HUES6 (cell line): Measurements from ENCODE around the gene WDR35.

Source experiments
- H3K27ac ChIP-seq: 2 replicates; pipeline ENCODE4 v1.7.0; 2013; ENCODE audit warnings: low read depth, mild to moderate bottlenecking, low read length, inconsistent platforms
- H3K27me3 ChIP-seq: 2 replicates; pipeline ENCODE4 v1.6.1; 2013; ENCODE audit warnings: low read length; ENCODE audit not compliant: control insufficient read depth, insufficient read depth
- H3K36me3 ChIP-seq: 2 replicates; pipeline ENCODE4 v1.6.1; 2013; ENCODE audit warnings: low read length; ENCODE audit not compliant: control insufficient read depth, insufficient read depth
- H3K4me1 ChIP-seq: 2 replicates; pipeline ENCODE4 v1.6.1; 2013; ENCODE audit warnings: low read length; ENCODE audit not compliant: control insufficient read depth, insufficient read depth
- H3K4me3 ChIP-seq: 2 replicates; pipeline ENCODE4 v1.5.1; 2013; ENCODE audit warnings: low read depth, low read length
- H3K9ac ChIP-seq: one replicate; pipeline ENCODE4 v1.6.1; 2013; ENCODE audit warnings: mild to moderate bottlenecking, low read length
- H3K9me3 ChIP-seq: 2 replicates; pipeline ENCODE4 v1.6.1; 2013; ENCODE audit warnings: low read depth, low read length; ENCODE audit not compliant: control insufficient read depth, insufficient read depth

Gene WDR35

DNA sequence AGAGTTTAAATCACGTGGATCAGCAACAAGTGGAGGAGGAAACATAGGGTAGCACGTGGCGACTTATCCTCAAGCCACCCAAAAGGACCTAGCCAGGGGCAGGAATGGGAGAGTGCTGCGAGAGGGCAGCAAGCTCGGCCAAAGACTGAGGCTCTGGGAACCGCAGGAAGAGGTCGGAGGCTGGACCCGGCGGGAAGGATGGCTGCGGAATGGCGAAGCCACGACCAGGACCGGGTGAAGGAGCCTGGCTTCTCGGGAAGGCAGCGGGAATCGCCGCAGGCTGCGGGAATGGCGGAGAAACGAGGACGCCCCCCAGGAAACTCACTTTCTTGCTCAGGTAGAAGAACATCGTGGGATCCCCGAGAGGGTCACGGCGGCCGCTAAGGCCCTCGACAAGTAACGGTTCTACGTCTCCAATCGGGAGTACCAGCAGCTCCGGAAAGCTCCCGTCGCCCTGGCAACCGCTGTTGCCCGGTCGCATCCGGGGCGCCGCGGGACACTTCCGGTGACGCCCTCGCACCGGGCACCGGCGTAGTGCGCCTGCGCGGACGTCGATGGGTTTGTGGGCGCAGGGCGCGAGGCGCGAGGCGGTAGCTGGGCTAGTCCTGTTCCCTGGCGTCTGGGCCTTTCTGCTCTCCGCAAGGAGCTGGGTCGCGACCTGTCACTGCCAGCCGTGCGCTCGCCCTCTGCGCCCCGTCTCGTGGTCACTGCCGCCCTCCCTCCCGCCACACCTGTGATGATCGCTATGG, at the start of gene WDR35:
Gene WDR35, minus strand, starts transcription at position 439 of the 749 bp plus-strand sequence. Its CDS starts 90 bp downstream, at position 349.
- peak within 1 kb of the TSS; percentile 31 for H3K9ac ChIP-seq
- no peaks in the 10 kb centered on the region for H3K27me3 ChIP-seq
- H3K36me3 ChIP-seq = no peaks in the 10 kb centered on the region; the same call in 1 of the 2 replicates
- H3K9me3 ChIP-seq = no peaks in the 10 kb centered on the region
- H3K4me3 ChIP-seq = peak within 1 kb of the TSS; percentile 76
- peaks cover 9% of the 10 kb centered on the region for H3K4me1 ChIP-seq
- H3K27ac ChIP-seq = 0 out of 2 replicates have a peak within 1 kb of the TSS, but pooled peaks have one; percentile 2

DNA sequence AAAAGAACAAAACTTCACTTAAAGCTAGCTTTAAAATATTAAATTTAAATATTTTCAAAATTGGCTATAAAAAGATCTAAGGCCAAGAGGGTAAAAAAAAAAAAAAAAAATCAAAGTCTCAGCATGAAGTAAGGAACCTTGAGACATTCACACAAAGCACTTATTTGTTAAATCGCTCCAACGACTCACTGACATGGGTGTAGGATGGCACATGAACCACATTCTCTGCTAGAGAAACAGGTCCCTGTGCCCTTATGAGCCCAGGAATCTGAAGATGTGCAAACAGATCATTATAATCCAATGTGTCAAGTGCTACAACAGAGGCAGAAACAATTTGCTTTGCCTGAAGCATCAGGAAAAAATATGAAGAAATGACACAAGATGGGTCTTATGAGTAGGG, 47.8 kb upstream of the WDR35 start:
- Histone ChIP-seq H3K27me3 (no peaks in the 10 kb centered on the region), H3K27ac (no peak overlapping the region), H3K4me1 (peaks cover 5% of the 10 kb centered on the region), H3K4me3 (no peak overlapping the region), H3K9me3 (no peaks in the 10 kb centered on the region), H3K36me3 (peaks cover 83% of the 10 kb centered on the region), H3K9ac (no peak overlapping the region)

DNA sequence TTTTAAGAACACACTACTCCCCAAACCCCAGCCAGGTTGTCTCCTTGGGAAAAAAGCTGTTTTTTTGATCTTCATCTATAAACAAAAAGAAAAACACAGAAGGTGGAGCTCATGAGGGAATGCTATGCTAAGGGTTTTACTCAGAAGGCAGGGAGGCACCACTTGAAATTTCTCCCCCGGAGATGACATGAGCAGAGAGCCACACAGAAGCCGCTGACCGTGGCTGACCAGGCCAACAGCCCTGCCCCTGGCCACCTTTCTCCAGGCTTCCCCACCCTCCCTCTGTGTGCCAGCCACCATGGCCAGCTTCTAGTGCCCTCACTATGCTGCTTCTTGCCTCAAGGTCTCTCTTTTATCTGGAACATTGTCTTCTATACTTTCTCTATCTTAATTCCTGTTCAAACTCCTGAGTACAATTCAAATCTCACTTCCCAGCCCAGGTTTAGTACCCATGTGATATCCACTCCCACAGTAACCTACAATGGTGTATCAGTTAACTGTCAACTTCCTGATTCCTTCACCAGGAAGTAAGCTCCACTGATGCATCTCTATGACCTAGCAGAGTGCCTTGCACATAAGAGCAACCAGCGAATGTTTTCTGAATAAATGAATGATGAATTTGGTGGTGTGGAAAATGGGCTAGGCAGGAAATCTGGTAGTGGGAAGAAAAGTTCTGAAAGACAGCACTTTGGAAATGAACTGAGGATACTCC, 46.2 kb upstream of the WDR35 start:
- Histone ChIP-seq H3K27me3 (no peaks in the 10 kb centered on the region), H3K36me3 (peaks cover 95% of the 10 kb centered on the region), H3K4me1 (no peaks in the 10 kb centered on the region), H3K4me3 (no peak overlapping the region), H3K27ac (no peak overlapping the region), H3K9ac (no peak overlapping the region), H3K9me3 (no peaks in the 10 kb centered on the region)

DNA sequence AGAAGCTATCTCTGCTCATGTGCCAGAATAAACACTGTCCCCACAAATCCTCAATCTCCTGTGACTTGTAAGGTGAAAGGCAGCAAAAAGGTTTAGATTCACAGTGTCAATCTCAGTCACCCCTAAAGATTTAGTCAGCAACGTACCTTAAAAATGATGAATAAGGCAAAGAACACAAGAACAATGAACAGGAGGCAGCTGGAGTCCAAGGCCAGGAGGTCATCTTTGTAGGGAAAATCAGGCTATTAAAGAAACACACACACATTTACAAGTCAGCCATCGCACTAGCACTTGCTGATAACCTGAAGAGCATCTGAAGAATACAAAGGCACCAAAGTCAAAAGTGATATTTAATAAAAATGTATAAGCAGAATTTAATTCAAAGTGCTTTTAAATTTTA, 44.9 kb upstream of the WDR35 start:
- Histone ChIP-seq H3K4me1 (no peaks in the 10 kb centered on the region), H3K27ac (no peak overlapping the region), H3K4me3 (no peak overlapping the region), H3K9me3 (no peaks in the 10 kb centered on the region; the same call in 1 of the 2 replicates), H3K9ac (no peak overlapping the region), H3K27me3 (no peaks in the 10 kb centered on the region), H3K36me3 (peaks cover 95% of the 10 kb centered on the region)

DNA sequence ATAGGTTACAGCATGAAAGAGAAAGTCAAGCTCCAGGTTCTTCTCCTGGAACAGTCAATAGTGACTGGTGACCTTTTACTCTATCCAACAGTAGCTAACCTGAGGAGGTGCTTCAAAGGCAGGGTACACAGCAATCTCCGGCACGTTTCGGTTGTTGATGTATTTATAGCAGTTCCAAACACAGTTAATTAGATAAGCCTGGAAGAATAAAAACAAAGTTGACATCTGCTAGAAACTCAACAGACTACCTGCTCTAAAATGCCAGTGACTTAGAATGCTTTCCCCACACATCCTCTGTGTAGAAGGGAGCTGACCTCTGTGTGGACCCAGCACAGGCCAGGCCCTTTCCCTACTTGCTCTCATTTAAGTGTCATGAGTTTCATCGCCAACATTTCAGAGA, 44.3 kb upstream of the WDR35 start:
- no peak overlapping the region for H3K27ac ChIP-seq
- H3K4me3 ChIP-seq = no peak overlapping the region
- no peaks in the 10 kb centered on the region for H3K27me3 ChIP-seq
- H3K9me3 ChIP-seq = no peaks in the 10 kb centered on the region; the same call in 1 of the 2 replicates
- no peak overlapping the region for H3K9ac ChIP-seq
- H3K4me1 ChIP-seq = no peaks in the 10 kb centered on the region
- H3K36me3 ChIP-seq = peaks cover 97% of the 10 kb centered on the region

DNA sequence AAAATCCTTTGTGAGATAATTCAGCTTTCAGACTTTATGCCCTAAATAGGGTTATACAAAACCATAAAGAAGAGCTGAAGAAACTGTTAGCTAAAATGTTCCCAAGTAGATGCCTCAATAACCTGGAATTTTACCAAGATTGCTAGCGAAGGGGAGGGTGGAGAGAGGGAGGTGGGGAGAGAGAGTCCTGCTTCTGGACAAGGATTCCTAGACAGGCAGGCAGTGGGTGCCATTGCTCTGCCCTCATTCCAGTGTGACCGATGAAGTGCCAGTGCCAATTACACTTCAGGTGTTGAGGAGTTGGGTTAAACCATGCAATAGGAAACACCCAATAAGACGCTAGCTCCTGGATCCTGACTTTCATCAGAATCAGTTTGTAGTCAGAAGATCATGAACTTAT, 43.4 kb upstream of the WDR35 start:
- Histone ChIP-seq H3K9ac (no peak overlapping the region), H3K36me3 (peaks cover 96% of the 10 kb centered on the region), H3K9me3 (no peaks in the 10 kb centered on the region; the same call in 1 of the 2 replicates), H3K4me1 (no peaks in the 10 kb centered on the region), H3K27me3 (no peaks in the 10 kb centered on the region), H3K27ac (no peak overlapping the region), H3K4me3 (no peak overlapping the region)

DNA sequence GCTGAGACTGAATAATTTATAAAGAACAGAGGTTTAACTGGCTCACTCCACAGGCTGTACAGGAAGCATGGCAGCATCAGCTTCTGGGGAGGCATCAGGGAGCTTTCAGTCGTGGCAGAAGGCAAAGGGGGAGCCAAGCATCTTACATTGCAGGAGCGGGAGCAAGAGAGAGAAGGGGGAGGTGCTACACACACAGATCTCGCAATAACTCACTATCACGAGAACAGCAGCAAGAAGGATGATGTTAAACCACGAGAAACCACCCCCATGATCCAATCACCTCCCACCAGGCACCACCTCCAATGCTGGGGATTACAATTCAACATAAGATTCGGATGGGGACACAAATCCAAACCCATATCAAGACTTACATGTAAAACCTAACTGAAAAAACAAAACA, 40.3 kb upstream of the WDR35 start:
- Histone ChIP-seq H3K27me3 (no peaks in the 10 kb centered on the region), H3K4me1 (no peaks in the 10 kb centered on the region), H3K9me3 (no peaks in the 10 kb centered on the region; the same call in 1 of the 2 replicates), H3K36me3 (peaks cover 71% of the 10 kb centered on the region), H3K9ac (no peak overlapping the region), H3K27ac (no peak overlapping the region), H3K4me3 (no peak overlapping the region)

DNA sequence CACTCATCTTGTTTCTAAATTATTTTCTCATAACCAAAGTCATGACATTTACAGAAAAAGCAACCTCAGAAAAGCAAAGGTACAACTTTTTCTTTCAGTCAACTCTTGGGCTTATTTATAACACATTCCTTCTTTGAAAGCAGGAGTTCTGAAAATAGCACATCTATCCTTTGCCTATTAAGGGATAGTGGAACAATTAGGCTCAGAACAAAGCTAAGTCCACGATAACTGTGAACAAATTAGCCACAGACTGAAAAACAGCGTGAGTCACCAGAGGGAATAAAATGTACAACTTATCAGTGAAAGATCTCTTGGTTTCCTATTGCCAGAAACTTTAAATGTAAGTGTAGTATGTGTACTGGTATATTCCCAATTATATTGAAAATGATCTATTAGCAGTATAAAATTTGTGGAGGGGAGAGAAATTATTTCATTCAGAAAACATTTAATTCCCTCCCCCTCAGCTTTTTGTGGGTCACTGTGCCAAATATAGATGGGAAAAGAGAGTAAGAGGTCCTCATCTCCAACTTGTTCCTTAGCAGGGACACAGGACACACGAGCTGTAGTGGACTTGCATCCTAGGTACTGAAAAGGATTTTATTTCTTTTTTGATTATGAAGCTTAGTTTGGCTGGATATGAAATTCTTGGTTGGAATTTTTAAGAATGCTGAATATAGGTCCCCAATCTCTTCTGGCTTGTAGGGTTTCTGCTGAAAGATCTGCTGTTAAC, 38.0 kb upstream of the WDR35 start:
- Histone ChIP-seq H3K4me1 (no peaks in the 10 kb centered on the region), H3K9ac (no peak overlapping the region), H3K27ac (no peak overlapping the region), H3K36me3 (peaks cover 47% of the 10 kb centered on the region), H3K27me3 (no peaks in the 10 kb centered on the region), H3K4me3 (no peak overlapping the region), H3K9me3 (no peaks in the 10 kb centered on the region; the same call in none of the 2 replicates)

DNA sequence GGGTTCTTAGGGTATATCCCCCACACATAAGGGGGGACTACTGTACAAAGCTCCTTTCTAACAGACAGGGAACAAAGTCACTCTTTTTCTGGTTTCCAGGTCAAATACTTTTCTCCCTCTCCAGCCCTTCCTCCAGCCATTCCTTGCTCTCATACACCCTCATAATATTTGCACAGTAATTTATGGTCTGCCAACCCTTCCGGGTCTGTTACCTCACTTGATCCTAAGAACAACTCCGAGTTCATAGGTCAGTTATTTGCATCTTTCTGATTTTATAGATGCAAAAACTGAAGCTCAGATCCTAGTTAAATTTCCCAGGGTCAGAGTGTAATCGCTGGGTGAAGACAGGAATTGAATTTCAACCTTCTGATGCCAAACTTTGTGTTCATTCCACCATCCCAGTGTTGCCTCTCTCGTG, 37.4 kb upstream of the WDR35 start:
- H3K27ac ChIP-seq = no peak overlapping the region
- H3K4me3 ChIP-seq = no peak overlapping the region
- no peaks in the 10 kb centered on the region for H3K4me1 ChIP-seq
- no peak overlapping the region for H3K9ac ChIP-seq
- H3K27me3 ChIP-seq = no peaks in the 10 kb centered on the region
- H3K9me3 ChIP-seq = peaks cover 3% of the 10 kb centered on the region
- peaks cover 41% of the 10 kb centered on the region for H3K36me3 ChIP-seq

DNA sequence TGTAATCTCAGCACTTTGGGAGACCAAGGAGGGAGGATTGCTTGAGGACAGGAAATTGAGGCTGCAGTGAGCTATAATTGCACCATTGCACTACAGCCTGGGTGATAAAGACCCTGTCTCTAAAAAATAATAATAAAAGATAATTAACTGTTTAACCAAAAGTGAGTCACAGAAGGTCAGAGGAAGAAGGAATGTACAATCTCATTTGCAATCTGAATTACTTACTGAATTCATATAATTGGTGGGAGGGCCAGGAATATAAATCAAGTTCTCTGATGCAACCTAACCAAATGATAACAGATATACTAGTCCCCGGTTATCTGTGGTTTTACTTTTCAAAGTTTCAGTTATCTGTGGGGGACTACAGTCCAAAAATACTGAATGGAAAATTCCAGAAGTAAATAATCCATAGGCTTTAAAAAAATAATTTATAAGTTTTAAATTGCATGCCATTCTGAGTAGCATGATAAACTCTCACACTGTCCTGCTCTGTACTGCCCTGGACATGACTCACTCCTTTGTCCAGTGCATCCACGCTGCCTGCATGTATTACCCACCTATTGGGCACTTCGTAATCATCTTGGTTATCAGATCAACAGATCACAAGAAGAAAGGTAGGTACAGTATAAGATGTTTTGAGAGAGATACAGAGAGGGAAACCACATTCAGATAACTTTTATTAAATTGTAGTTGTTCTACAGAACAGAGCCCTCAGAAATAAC, 35.3 kb upstream of the WDR35 start:
- no peak overlapping the region for H3K4me3 ChIP-seq
- H3K27ac ChIP-seq = no peak overlapping the region
- H3K27me3 ChIP-seq = no peaks in the 10 kb centered on the region
- peaks cover 22% of the 10 kb centered on the region for H3K36me3 ChIP-seq
- H3K9me3 ChIP-seq = peaks cover 19% of the 10 kb centered on the region
- no peak overlapping the region for H3K9ac ChIP-seq
- no peaks in the 10 kb centered on the region for H3K4me1 ChIP-seq
